Measurements from ENCODE around the gene TFR2.

TFR2 gene

GRCh38 chr7:100655908-100656674, 14.7 kb upstream of the TFR2 start, which contains the start of gene ACTL6B:
Gene ACTL6B, minus strand, starts transcription at chr7:100656448. Its CDS starts 94 bp downstream, at chr7:100656354.
- Histone ChIP-seq H3K79me2 (ENCODE audit: insufficient read depth, low read length) (no peaks in the 10 kb centered on the region), H3K4me3 (ENCODE audit: low read length, poor library complexity, severe bottlenecking) (no peak within 1 kb of the TSS), H3K4me1 (ENCODE audit: insufficient read depth, low read length, poor library complexity, severe bottlenecking) (no peaks in the 10 kb centered on the region), H3K36me3 (ENCODE audit: insufficient read depth, low read length) (no peaks in the 10 kb centered on the region), H2AFZ (ENCODE audit: low read length) (no peak within 1 kb of the TSS), H3K9ac (ENCODE audit: low read depth, low read length, poor library complexity, severe bottlenecking) (no peak within 1 kb of the TSS), H4K20me1 (ENCODE audit: insufficient read depth, low read length, poor library complexity, severe bottlenecking) (no peaks in the 10 kb centered on the region), H3K9me2 (replicated peaks; ENCODE audit: low read depth, low read length) (no peaks in the 10 kb centered on the region), H3K27me3 (ENCODE audit: insufficient read depth, low read length, poor library complexity, severe bottlenecking) (no peaks in the 10 kb centered on the region), H3K9me3 (ENCODE audit: insufficient read depth, low read depth, low read length) (no peaks in the 10 kb centered on the region), H3F3A (ENCODE audit: low read depth) (no peaks in the 10 kb centered on the region), H3K4me2 (ENCODE audit: low read depth, low read length, poor library complexity, severe bottlenecking) (no peak within 1 kb of the TSS)
- TF ChIP-seq EZH2phosphoT487 (IDR thresholded peaks at IDR 0.05; ENCODE audit: borderline replicate concordance) (no peak), CTCF (conservative IDR thresholded peaks at IDR 0.05; ENCODE audit: low read length) (no peak)

- Histone ChIP-seq H3F3A (ENCODE audit: low read depth) (no peaks in the 10 kb centered on the region), H3K79me2 (ENCODE audit: insufficient read depth, low read length) (no peaks in the 10 kb centered on the region), H3K4me3 (ENCODE audit: low read length, poor library complexity, severe bottlenecking) (no peak overlapping the region), H2AFZ (ENCODE audit: low read length) (no peak overlapping the region), H3K4me1 (ENCODE audit: insufficient read depth, low read length, poor library complexity, severe bottlenecking) (no peaks in the 10 kb centered on the region), H3K9ac (ENCODE audit: low read depth, low read length, poor library complexity, severe bottlenecking) (no peak overlapping the region), H3K9me3 (ENCODE audit: insufficient read depth, low read depth, low read length) (no peaks in the 10 kb centered on the region), H3K9me2 (replicated peaks; ENCODE audit: low read depth, low read length) (no peaks in the 10 kb centered on the region), H3K4me2 (ENCODE audit: low read depth, low read length, poor library complexity, severe bottlenecking) (no peak overlapping the region), H3K27me3 (ENCODE audit: insufficient read depth, low read length, poor library complexity, severe bottlenecking) (no peaks in the 10 kb centered on the region), H4K20me1 (ENCODE audit: insufficient read depth, low read length, poor library complexity, severe bottlenecking) (no peaks in the 10 kb centered on the region), H3K36me3 (ENCODE audit: insufficient read depth, low read length) (no peaks in the 10 kb centered on the region)
- no peak for TF ChIP-seq EZH2phosphoT487 (IDR thresholded peaks at IDR 0.05; ENCODE audit: borderline replicate concordance)
- no peak for TF ChIP-seq CTCF (conservative IDR thresholded peaks at IDR 0.05; ENCODE audit: low read length)
Measured at GRCh38 chr7:100654908-100655831, 13.8 kb upstream of the TFR2 start.

GRCh38 chr7:100649826-100650565, 8.6 kb upstream of the TFR2 start:
- Histone ChIP-seq H4K20me1 (ENCODE audit: insufficient read depth, low read length, poor library complexity, severe bottlenecking) (no peaks in the 10 kb centered on the region), H3K4me3 (ENCODE audit: low read length, poor library complexity, severe bottlenecking) (no peak overlapping the region), H3K36me3 (ENCODE audit: insufficient read depth, low read length) (no peaks in the 10 kb centered on the region), H3K9ac (ENCODE audit: low read depth, low read length, poor library complexity, severe bottlenecking) (no peak overlapping the region), H3K79me2 (ENCODE audit: insufficient read depth, low read length) (no peaks in the 10 kb centered on the region), H3K9me3 (ENCODE audit: insufficient read depth, low read depth, low read length) (no peaks in the 10 kb centered on the region), H3K9me2 (replicated peaks; ENCODE audit: low read depth, low read length) (no peaks in the 10 kb centered on the region), H2AFZ (ENCODE audit: low read length) (no peak overlapping the region), H3K27me3 (ENCODE audit: insufficient read depth, low read length, poor library complexity, severe bottlenecking) (no peaks in the 10 kb centered on the region), H3F3A (ENCODE audit: low read depth) (no peaks in the 10 kb centered on the region), H3K4me2 (ENCODE audit: low read depth, low read length, poor library complexity, severe bottlenecking) (no peak overlapping the region), H3K4me1 (ENCODE audit: insufficient read depth, low read length, poor library complexity, severe bottlenecking) (no peaks in the 10 kb centered on the region)
- TF ChIP-seq CTCF (conservative IDR thresholded peaks at IDR 0.05; ENCODE audit: low read length) (no peak), EZH2phosphoT487 (IDR thresholded peaks at IDR 0.05; ENCODE audit: borderline replicate concordance) (no peak)
